C4-2B (cell line): Measurements from ENCODE around the gene PAK5.

ENCODE experiments used
- CTCF ChIP-seq: fragments of 450-650 bp; conservative IDR thresholded peaks from 2 replicates; pipeline ENCODE4 v1.5.1; 2017; ENCODE audit warnings: mild to moderate bottlenecking
- ZFX ChIP-seq: fragments of 450-650 bp; IDR thresholded peaks from 2 replicates; pipeline ENCODE4 v1.6.1; 2017

DNA sequence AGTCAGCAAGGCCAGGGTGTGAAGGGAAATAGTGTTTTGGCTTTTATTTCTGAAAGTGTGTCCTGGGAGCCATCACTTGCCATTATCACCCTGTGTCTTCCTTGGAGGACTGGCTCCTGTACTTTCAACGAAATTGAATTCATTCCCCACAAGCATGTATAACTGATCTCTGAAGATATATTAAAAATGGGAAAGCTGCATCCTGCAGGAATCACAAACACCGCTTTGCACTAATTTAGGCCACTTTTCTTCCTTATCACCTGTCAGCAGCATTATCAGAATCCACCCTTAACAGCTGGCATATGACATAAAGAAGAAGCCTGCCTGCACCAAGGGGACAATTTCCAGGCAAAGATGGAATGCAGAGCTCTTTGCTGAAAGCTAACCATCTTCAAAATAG is 268.3 kb downstream of the PAK5 start:
- TF ChIP-seq CTCF, result no peak
- TF ChIP-seq ZFX, result no peak
